Fibroblast of the aortic adventitia (primary cell): ENCODE results near the gene PPP4R4. TPM values are rescaled to one million over a fixed set of nuclear protein-coding genes. Genes with fewer than 3 reads are reported as not detected.

Experiments
- DNase-seq: peaks from one replicate; pipeline ENCODE4 v3.0.0-alpha.2; 2010; ENCODE audit warnings: low read depth
- H3K4me3 ChIP-seq: 2 replicates; pipeline ENCODE4 v1.5.1; 2011; ENCODE audit warnings: low read depth, mild to moderate bottlenecking, control low read depth, low read length, moderate library complexity
- total RNA-seq: library from RNA; depleted of rRNA; stranded (reverse); fragments of >200 nt; gene quantifications from 2 replicates; pipeline ENCODE4 v1.2.3, GENCODE V29; 2012; ENCODE audit warnings: low replicate concordance
- TF ChIP-seq, protein P1 (sequence below): IDR thresholded peaks from 2 replicates; pipeline ENCODE4 v1.5.1; 2011; ENCODE audit warnings: mild to moderate bottlenecking, low read length, control low read depth, inconsistent platforms; ENCODE audit not compliant: insufficient read depth

Gene PPP4R4
- total RNA-seq, 1 donor: 7.0 TPM

DNA sequence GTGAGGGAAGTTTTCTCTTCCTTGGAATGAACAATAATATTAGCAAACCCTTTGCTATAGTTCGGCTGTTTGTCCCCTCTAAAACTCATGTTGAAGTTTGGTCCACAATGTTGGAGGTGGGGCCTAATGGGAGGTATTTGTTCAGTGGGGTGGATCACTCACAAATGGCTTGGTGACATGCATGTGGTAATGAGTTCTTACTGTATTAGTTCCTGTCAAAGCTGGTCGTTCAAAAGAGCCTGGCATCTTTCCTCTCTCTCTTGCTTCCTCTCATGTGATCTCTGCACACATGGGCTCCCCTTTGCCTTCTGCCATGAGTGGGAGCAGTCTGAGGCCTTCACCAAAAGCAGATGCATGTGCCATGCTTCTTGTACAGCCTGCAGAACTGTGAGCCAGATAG lies 13.1 kb upstream of the PPP4R4 start:
- no peak for DNase-seq
- H3K4me3 ChIP-seq: no peak overlapping the region
- TF ChIP-seq, protein P1, sequence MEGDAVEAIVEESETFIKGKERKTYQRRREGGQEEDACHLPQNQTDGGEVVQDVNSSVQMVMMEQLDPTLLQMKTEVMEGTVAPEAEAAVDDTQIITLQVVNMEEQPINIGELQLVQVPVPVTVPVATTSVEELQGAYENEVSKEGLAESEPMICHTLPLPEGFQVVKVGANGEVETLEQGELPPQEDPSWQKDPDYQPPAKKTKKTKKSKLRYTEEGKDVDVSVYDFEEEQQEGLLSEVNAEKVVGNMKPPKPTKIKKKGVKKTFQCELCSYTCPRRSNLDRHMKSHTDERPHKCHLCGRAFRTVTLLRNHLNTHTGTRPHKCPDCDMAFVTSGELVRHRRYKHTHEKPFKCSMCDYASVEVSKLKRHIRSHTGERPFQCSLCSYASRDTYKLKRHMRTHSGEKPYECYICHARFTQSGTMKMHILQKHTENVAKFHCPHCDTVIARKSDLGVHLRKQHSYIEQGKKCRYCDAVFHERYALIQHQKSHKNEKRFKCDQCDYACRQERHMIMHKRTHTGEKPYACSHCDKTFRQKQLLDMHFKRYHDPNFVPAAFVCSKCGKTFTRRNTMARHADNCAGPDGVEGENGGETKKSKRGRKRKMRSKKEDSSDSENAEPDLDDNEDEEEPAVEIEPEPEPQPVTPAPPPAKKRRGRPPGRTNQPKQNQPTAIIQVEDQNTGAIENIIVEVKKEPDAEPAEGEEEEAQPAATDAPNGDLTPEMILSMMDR: no peak

DNA sequence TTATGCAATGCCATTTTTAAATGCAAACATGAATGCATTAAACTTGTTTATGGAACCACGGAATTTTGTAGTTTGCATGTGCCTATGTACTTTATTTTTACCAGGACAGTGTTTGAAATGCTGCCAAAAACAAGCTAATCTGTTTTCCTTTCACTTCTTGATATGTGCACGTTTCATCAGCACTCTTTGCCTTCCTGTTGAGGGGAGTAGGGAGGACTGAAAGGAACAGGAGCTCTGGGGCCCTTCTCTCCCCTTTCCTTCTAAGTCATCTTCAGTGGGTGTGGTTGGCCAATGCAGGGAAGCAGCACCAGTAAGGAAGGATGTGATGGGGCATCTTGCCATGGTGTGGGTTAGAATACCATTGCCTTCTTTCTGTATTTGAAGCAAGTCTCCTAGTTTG lies 12.1 kb upstream of the PPP4R4 start:
- DNase-seq: peak; percentile 32
- TF ChIP-seq, protein P1: no peak

DNA sequence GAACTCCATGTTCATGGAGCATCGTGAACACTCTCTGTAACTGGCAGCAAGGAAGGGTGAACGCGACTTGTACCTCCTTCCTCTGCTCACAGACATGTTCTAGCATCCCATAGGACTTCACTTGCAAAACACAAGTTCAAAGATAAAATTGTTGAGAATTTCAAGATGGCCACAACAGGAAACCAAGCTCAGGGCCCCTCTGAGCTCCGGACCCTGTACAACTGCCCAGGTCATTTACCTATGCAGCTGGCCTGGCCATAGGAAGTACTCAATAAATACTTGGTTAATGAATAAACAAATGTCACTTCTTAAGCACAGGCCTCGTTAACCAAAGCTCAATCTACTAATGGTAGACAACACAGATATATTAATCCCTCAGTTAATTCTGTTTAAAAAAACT lies 11.7 kb upstream of the PPP4R4 start:
- TF ChIP-seq, protein P1: no peak
- DNase-seq: no peak
- H3K4me3 ChIP-seq: no peak overlapping the region

More for the DNA sequence above, 12.1 kb upstream of the PPP4R4 start:
- H3K4me3 ChIP-seq: no peak overlapping the region

DNA sequence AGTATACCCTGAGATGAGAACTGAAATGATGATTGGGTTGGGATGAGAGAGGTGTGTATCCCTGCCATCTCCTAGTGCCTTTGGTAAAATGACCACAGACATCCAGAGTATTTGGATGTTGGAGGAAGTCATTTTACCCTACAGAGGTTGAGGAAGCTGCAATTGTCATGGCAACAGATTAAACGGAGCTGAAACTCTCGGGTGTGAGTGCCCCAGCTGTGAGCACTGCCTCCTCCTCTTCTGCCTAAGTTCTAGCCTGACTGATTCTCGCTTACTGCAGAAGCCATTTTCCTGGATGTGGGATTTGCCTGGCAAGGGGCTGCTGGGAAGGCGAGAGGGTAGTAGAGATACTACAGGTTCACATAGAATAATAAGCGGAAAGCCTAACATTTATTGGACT lies 10.3 kb upstream of the PPP4R4 start:
- no peak overlapping the region for H3K4me3 ChIP-seq
- TF ChIP-seq, protein P1: no peak
- DNase-seq: no peak

DNA sequence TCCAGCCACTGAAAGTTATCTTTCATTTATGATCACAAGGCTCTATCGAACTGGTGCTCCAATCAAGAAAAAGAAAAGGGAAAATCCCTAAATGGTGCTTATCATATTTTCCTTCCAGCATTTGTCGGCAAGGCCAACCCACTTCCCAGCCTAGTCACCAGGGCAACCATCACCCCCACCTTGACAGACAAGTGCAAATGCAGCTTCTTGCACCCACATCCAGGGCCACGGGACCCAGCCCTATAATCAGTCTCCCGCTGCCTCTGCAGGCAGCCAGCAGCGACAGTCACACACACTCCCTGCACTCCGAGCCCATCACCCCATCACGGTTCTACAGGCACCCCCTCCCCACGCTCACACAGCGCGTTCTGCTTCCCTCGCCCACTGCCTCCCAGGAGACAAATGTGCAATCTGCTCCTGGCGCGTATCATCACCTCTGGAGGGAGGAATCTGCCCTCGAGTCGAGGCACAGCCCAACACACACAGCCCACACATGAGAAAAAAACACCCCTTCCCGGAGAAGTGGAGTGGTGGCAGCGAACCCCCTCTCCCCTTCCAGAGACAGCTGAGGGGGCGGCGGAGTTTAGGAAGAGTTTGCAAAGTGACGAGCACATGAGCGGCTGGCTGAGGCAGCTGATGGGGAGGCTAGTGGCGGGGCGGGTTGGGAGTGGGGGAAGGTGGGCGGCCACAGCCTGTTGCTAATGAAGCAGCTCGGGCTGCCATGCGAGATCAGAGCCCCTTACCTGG lies 9.3 kb upstream of the PPP4R4 start:
- TF ChIP-seq, protein P1: no peak

DNA sequence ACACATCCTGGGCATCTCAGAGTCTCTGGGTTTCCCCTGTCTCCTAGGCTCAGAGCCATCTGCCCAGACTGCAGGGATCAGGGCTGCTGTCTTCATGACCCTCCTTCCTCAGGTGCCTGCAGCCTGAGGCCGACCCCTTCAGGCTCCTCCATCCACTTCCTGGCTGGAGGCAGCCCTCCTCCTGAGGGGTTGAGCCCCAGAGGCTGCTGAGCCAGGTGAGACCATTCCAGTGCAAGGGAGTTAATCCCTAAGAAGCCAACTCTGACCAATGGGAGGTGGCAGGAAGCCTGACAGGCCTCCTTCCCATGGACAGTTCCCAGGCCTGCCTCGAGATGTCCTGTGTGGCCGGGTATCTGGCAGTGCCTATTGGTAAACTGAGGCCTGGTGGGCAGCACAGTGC lies 8.4 kb upstream of the PPP4R4 start:
- no peak overlapping the region for H3K4me3 ChIP-seq
- DNase-seq: no peak
- TF ChIP-seq, protein P1: no peak

More for the DNA sequence above, 9.3 kb upstream of the PPP4R4 start:
- no peak overlapping the region for H3K4me3 ChIP-seq
- no peak for DNase-seq

DNA sequence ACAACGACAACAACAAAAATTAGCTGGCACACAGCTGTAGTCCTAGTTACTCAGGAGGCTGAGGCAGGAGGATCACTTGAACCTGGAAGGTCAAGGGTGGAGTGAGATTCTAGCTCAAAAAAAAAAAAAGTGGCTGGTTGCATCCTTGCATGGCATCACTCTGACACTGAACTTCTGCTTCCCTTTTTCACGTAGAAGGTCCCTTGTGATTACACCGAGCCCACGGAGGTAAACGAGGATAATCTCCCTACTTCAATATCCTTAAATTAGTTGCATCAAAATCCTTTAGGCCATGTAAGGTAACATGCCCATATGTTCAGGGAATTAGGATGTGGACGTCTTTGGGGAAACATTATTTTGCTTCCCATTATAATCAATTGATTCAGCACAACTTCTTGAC lies 4.0 kb upstream of the PPP4R4 start:
- TF ChIP-seq, protein P1: no peak
- H3K4me3 ChIP-seq: no peak overlapping the region
- no peak for DNase-seq
